Germinal center (tissue), 1 donor: ENCODE data around the gene CD86.
"Not testable (repeated sequence)": the region's sequence is repeated elsewhere in the genome, so short reads cannot be mapped to it uniquely, and the experiment has no call there.

Experiments used
- DNase-seq: peaks from one replicate; pipeline ENCODE4 v3.0.0; 2012; ENCODE audit warnings: mixed read lengths, low spot score

Gene CD86

GRCh38 chr3:122164983-122165382, 109.8 kb downstream of the CD86 start:
- DNase-seq = not testable (repeated sequence)

- no peak for DNase-seq
These were observed 112.5 kb downstream of the CD86 start for GRCh38 chr3:122167630-122168029.

- DNase-seq = no peak
These were observed 112.9 kb downstream of the CD86 start for GRCh38 chr3:122168044-122168443.

- DNase-seq = no peak
These were observed 114.7 kb downstream of the CD86 start for GRCh38 chr3:122169911-122170310.
